ENCODE results near the gene TPCN1.

Gene TPCN1

GRCh38 chr12:113286712-113287111, 65.4 kb downstream of the TPCN1 start (continued):
- no peak for TF ChIP-seq ZNF549 (tag by site-specific recombination; IDR thresholded peaks at IDR 0.05)
- no peak for TF ChIP-seq ZSCAN23 (tag by site-specific recombination; IDR thresholded peaks at IDR 0.05)
- no peak for TF ChIP-seq ZNF2 (tag by site-specific recombination; IDR thresholded peaks at IDR 0.05)
- TF ChIP-seq ZSCAN18 (tag by site-specific recombination; IDR thresholded peaks at IDR 0.05) = no peak
- TF ChIP-seq PRDM10 (tag by site-specific recombination; IDR thresholded peaks at IDR 0.05) = no peak
- TF ChIP-seq ZBTB26 (tag by site-specific recombination; optimal IDR thresholded peaks at IDR 0.05) = no peak
- no peak for TF ChIP-seq KLF1 (tag by site-specific recombination; IDR thresholded peaks at IDR 0.05)

- H3K36me3 ChIP-seq (ENCODE audit: control insufficient read depth in 2 of 2, insufficient read depth in 1 of 2, low read length in 2 of 2) = peaks cover 0 to 11% of the 10 kb centered on the region in 2 experiments; a peak in 2 of 3 replicates
- no peaks in the 10 kb centered on the region for H3K4me1 ChIP-seq (ENCODE audit: control insufficient read depth, insufficient read depth, low read length)
- POLR2A ChIA-PET = no interaction called here
- no peak overlapping the region for H3K27ac ChIP-seq (ENCODE audit: extremely low read depth, low read depth, low read length)
- CTCF ChIA-PET = interaction anchor here (0.6 kb wide), 2 partner anchors 118 to 627 kb away, joined by 3 read pairs; no protein-coding TSS in a partner anchor
- no peak for TF ChIP-seq ZNF114 (tag by site-specific recombination; IDR thresholded peaks at IDR 0.05)
- TF ChIP-seq ZFHX2 (tag by site-specific recombination; conservative IDR thresholded peaks at IDR 0.05) = 0 out of 2 replicates have a peak, but pooled peaks have one; percentile 10
- no peak for TF ChIP-seq ZNF148 (tag by site-specific recombination; IDR thresholded peaks at IDR 0.05; ENCODE audit: borderline replicate concordance)
- no peak overlapping the region for H3K4me3 ChIP-seq (ENCODE audit: low read depth, low read length)
- no peaks in the 10 kb centered on the region for H3K9me3 ChIP-seq (ENCODE audit: control insufficient read depth, insufficient read depth, low read depth, low read length)
These were observed 66.1 kb downstream of the TPCN1 start for GRCh38 chr12:113287146-113287898.

- Histone ChIP-seq H3K36me3 (ENCODE audit: control insufficient read depth in 2 of 2, insufficient read depth in 1 of 2, low read length in 2 of 2) (peaks cover 0 to 11% of the 10 kb centered on the region in 2 experiments; a peak in 2 of 3 replicates), H3K4me1 (ENCODE audit: control insufficient read depth, insufficient read depth, low read length) (no peaks in the 10 kb centered on the region), H3K9me3 (ENCODE audit: control insufficient read depth, insufficient read depth, low read depth, low read length) (no peaks in the 10 kb centered on the region), H3K4me3 (ENCODE audit: low read depth, low read length) (no peak overlapping the region), H3K27ac (ENCODE audit: extremely low read depth, low read depth, low read length) (no peak overlapping the region)
- CTCF ChIA-PET = interaction anchor here (0.6 kb wide), 2 partner anchors 117 to 626 kb away, joined by 3 read pairs; no protein-coding TSS in a partner anchor
- POLR2A ChIA-PET = no interaction called here
- no peak for TF ChIP-seq EGR2 (tag by site-specific recombination; IDR thresholded peaks at IDR 0.05; ENCODE audit: low read depth)
- no peak for TF ChIP-seq ZNF514 (tag by site-specific recombination; IDR thresholded peaks at IDR 0.05)
- TF ChIP-seq ZNF692 (tag by site-specific recombination; IDR thresholded peaks at IDR 0.05) = no peak
- no peak for TF ChIP-seq ZNF302 (tag by site-specific recombination; IDR thresholded peaks at IDR 0.05; ENCODE audit: low read depth)
- TF ChIP-seq MZF1 (tag by site-specific recombination; IDR thresholded peaks at IDR 0.05; ENCODE audit: borderline replicate concordance) = no peak
- no peak for TF ChIP-seq PRDM4 (tag by site-specific recombination; IDR thresholded peaks at IDR 0.05)
- TF ChIP-seq ZNF48 (tag by site-specific recombination; IDR thresholded peaks at IDR 0.05) = no peak
- TF ChIP-seq ZNF501 (tag by site-specific recombination; IDR thresholded peaks at IDR 0.05) = no peak
- TF ChIP-seq BCL11A (tag by site-specific recombination; IDR thresholded peaks at IDR 0.05; ENCODE audit: low read depth) = no peak
These were observed 66.6 kb downstream of the TPCN1 start for GRCh38 chr12:113287899-113288282.

Data from HEK293 (cell line).